ENCODE measurements around the gene BSPRY.

- no peak for TF ChIP-seq RAD21 (conservative IDR thresholded peaks at IDR 0.05)
- TF ChIP-seq, protein P1, sequence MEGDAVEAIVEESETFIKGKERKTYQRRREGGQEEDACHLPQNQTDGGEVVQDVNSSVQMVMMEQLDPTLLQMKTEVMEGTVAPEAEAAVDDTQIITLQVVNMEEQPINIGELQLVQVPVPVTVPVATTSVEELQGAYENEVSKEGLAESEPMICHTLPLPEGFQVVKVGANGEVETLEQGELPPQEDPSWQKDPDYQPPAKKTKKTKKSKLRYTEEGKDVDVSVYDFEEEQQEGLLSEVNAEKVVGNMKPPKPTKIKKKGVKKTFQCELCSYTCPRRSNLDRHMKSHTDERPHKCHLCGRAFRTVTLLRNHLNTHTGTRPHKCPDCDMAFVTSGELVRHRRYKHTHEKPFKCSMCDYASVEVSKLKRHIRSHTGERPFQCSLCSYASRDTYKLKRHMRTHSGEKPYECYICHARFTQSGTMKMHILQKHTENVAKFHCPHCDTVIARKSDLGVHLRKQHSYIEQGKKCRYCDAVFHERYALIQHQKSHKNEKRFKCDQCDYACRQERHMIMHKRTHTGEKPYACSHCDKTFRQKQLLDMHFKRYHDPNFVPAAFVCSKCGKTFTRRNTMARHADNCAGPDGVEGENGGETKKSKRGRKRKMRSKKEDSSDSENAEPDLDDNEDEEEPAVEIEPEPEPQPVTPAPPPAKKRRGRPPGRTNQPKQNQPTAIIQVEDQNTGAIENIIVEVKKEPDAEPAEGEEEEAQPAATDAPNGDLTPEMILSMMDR (IDR thresholded peaks at IDR 0.05; ENCODE audit: poor library complexity, severe bottlenecking) = no peak
- TF ChIP-seq, protein P2, sequence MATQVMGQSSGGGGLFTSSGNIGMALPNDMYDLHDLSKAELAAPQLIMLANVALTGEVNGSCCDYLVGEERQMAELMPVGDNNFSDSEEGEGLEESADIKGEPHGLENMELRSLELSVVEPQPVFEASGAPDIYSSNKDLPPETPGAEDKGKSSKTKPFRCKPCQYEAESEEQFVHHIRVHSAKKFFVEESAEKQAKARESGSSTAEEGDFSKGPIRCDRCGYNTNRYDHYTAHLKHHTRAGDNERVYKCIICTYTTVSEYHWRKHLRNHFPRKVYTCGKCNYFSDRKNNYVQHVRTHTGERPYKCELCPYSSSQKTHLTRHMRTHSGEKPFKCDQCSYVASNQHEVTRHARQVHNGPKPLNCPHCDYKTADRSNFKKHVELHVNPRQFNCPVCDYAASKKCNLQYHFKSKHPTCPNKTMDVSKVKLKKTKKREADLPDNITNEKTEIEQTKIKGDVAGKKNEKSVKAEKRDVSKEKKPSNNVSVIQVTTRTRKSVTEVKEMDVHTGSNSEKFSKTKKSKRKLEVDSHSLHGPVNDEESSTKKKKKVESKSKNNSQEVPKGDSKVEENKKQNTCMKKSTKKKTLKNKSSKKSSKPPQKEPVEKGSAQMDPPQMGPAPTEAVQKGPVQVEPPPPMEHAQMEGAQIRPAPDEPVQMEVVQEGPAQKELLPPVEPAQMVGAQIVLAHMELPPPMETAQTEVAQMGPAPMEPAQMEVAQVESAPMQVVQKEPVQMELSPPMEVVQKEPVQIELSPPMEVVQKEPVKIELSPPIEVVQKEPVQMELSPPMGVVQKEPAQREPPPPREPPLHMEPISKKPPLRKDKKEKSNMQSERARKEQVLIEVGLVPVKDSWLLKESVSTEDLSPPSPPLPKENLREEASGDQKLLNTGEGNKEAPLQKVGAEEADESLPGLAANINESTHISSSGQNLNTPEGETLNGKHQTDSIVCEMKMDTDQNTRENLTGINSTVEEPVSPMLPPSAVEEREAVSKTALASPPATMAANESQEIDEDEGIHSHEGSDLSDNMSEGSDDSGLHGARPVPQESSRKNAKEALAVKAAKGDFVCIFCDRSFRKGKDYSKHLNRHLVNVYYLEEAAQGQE (IDR thresholded peaks at IDR 0.05; ENCODE audit: borderline replicate concordance) = no peak
- TF ChIP-seq EZH2 (IDR thresholded peaks at IDR 0.05; ENCODE audit: borderline replicate concordance, insufficient read depth, low read length, poor library complexity, severe bottlenecking) = no peak
- no peak for TF ChIP-seq POLR2AphosphoS5 (IDR thresholded peaks at IDR 0.05)
Observed at GRCh38 chr9:113390192-113390960, 41.0 kb downstream of the BSPRY start.

Data from neural cell (in vitro differentiated cells).